Measurements from ENCODE around the gene ATP8A2. TPM values are rescaled to one million over a fixed set of nuclear protein-coding genes. Genes with fewer than 3 reads are reported as not detected.
"Not testable (repeated sequence)": the region's sequence is repeated elsewhere in the genome, so short reads cannot be mapped to it uniquely, and the experiment has no call there.

ATP8A2 gene
- total RNA-seq, 3 donors from 2014 or later = under 0.01 to 1.0 (median under 0.01) TPM

- intact Hi-C loops (cut with DNase I; ENCODE audit: low total_unique reads) = no loop called here
- H3K36me3 ChIP-seq = no peaks in the 10 kb centered on the region
- no peak for DNase-seq (ENCODE audit: low spot score in 2 of 2)
These were observed 573.8 kb downstream of the ATP8A2 start for GRCh38 chr13:25945596-25945995.

GRCh38 chr13:25946321-25946720 is 574.5 kb downstream of the ATP8A2 start:
- Histone ChIP-seq H3K27ac (no peak overlapping the region), H3K4me1 (no peaks in the 10 kb centered on the region), H3K4me3 (no peak overlapping the region), H3K27me3 (peaks cover 0 to 2% of the 10 kb centered on the region in 2 donors), H3K36me3 (no peaks in the 10 kb centered on the region), H3K9me3 (peaks cover 0 to 6% of the 10 kb centered on the region in 2 donors)
- intact Hi-C loops (cut with DNase I; ENCODE audit: low total_unique reads) = no loop called here
- TF ChIP-seq POLR2A (IDR thresholded peaks at IDR 0.05) (no peak), POLR2AphosphoS5 (IDR thresholded peaks at IDR 0.05) (no peak)
- TF ChIP-seq, protein P1, sequence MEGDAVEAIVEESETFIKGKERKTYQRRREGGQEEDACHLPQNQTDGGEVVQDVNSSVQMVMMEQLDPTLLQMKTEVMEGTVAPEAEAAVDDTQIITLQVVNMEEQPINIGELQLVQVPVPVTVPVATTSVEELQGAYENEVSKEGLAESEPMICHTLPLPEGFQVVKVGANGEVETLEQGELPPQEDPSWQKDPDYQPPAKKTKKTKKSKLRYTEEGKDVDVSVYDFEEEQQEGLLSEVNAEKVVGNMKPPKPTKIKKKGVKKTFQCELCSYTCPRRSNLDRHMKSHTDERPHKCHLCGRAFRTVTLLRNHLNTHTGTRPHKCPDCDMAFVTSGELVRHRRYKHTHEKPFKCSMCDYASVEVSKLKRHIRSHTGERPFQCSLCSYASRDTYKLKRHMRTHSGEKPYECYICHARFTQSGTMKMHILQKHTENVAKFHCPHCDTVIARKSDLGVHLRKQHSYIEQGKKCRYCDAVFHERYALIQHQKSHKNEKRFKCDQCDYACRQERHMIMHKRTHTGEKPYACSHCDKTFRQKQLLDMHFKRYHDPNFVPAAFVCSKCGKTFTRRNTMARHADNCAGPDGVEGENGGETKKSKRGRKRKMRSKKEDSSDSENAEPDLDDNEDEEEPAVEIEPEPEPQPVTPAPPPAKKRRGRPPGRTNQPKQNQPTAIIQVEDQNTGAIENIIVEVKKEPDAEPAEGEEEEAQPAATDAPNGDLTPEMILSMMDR (IDR thresholded peaks at IDR 0.05) = no peak
- no peak for DNase-seq (ENCODE audit: low spot score in 2 of 2)

More at GRCh38 chr13:25945596-25945995, 573.8 kb downstream of the ATP8A2 start:
- Histone ChIP-seq H3K9me3 (no peaks in the 10 kb centered on the region), H3K27ac (no peak overlapping the region), H3K4me3 (no peak overlapping the region), H3K4me1 (no peaks in the 10 kb centered on the region), H3K27me3 (no peaks in the 10 kb centered on the region)
- TF ChIP-seq, protein P1 (IDR thresholded peaks at IDR 0.05) = no peak

- no peak for DNase-seq (ENCODE audit: low spot score in 2 of 2)
- TF ChIP-seq, protein P1 (IDR thresholded peaks at IDR 0.05) = no peak
- no peaks in the 10 kb centered on the region for H3K36me3 ChIP-seq
- H3K27me3 ChIP-seq = peaks cover 0 to 3% of the 10 kb centered on the region in 2 donors
- no peak overlapping the region for H3K27ac ChIP-seq
- H3K4me3 ChIP-seq = no peak overlapping the region
- H3K9me3 ChIP-seq = peaks cover 0 to 7% of the 10 kb centered on the region in 2 donors
- H3K4me1 ChIP-seq = no peaks in the 10 kb centered on the region
- intact Hi-C loops (cut with DNase I; ENCODE audit: low total_unique reads) = loop anchor here (1.0 kb wide), 1 partner anchor 8 kb away; no protein-coding TSS in a partner anchor
These were observed 577.1 kb downstream of the ATP8A2 start for GRCh38 chr13:25948910-25949309.

DNA sequence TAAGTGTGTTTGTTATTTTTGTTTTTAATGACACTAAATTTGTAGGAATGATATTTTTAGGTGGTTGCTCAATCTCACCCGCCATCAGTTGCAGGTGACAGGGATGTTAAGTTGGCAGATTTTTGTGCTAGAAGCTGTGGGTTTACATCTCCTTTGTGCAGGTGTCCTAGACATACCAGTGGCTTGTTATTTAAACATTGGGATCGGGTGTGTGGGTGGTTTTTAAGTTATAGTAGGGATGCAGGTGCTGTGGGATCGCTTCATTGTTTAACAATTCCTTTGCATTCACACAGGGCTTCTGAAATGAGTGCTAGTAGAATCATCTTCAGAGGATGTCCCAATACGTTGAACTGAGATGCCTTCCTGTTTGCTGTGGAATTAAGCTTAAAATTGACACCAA is 580.1 kb downstream of the ATP8A2 start:
- no peak for DNase-seq (ENCODE audit: low spot score in 2 of 2)
- Histone ChIP-seq H3K4me3 (no peak overlapping the region), H3K27ac (no peak overlapping the region), H3K4me1 (no peaks in the 10 kb centered on the region), H3K27me3 (peaks cover 0 to 3% of the 10 kb centered on the region in 2 donors), H3K9me3 (peaks cover 0 to 7% of the 10 kb centered on the region in 2 donors), H3K36me3 (no peaks in the 10 kb centered on the region)
- intact Hi-C loops (cut with DNase I; ENCODE audit: low total_unique reads) = no loop called here
- TF ChIP-seq, protein P1 (IDR thresholded peaks at IDR 0.05) = no peak
- TF ChIP-seq POLR2A (IDR thresholded peaks at IDR 0.05) (no peak), POLR2AphosphoS5 (IDR thresholded peaks at IDR 0.05) (no peak)

- intact Hi-C loops (cut with DNase I; ENCODE audit: low total_unique reads) = not testable (repeated sequence)
These were observed 582.3 kb downstream of the ATP8A2 start for GRCh38 chr13:25954080-25954479.

GRCh38 chr13:25954943-25955342 is 583.2 kb downstream of the ATP8A2 start:
- H3K9me3 ChIP-seq; H3K27me3 ChIP-seq; intact Hi-C loops (cut with DNase I; ENCODE audit: low total_unique reads); H3K36me3 ChIP-seq; H3K4me1 ChIP-seq; H3K4me3 ChIP-seq; H3K27ac ChIP-seq; DNase-seq (ENCODE audit: low spot score in 2 of 2): not testable (repeated sequence)

More at GRCh38 chr13:25954080-25954479, 582.3 kb downstream of the ATP8A2 start:
- not testable (repeated sequence) for H3K4me1 ChIP-seq; DNase-seq (ENCODE audit: low spot score in 2 of 2); H3K27me3 ChIP-seq; H3K9me3 ChIP-seq; H3K27ac ChIP-seq; H3K4me3 ChIP-seq; H3K36me3 ChIP-seq
